Suprapubic skin (tissue), 4 donors: Measurements from ENCODE around the gene TRMT112. TPM values are rescaled to one million over a fixed set of nuclear protein-coding genes. Genes with fewer than 3 reads are reported as not detected.

Experiments used
- DNase-seq, 2 donors: peaks; one replicate each; pipeline ENCODE4 v3.0.0-alpha.2; 2019; ENCODE audit warnings: low spot score in 2 of 2
- H3K27ac ChIP-seq: fragments of 200-600 bp; sonication (generic); one replicate; pipeline ENCODE4 v1.5.1; 2019
- H3K27me3 ChIP-seq: fragments of 200-600 bp; sonication (generic); one replicate; pipeline ENCODE4 v1.5.1; 2019
- H3K36me3 ChIP-seq: fragments of 200-600 bp; sonication (generic); one replicate; pipeline ENCODE4 v1.5.1; 2019
- H3K4me1 ChIP-seq: fragments of 200-600 bp; sonication (generic); one replicate; pipeline ENCODE4 v1.5.1; 2019
- H3K4me3 ChIP-seq: fragments of 200-600 bp; sonication (generic); one replicate; pipeline ENCODE4 v1.5.1; 2019; ENCODE audit warnings: mild to moderate bottlenecking
- H3K9me3 ChIP-seq: fragments of 200-600 bp; sonication (generic); one replicate; pipeline ENCODE4 v1.5.1; 2019
- EP300 ChIP-seq: sonication (generic); formaldehyde crosslinking; IDR thresholded peaks from one replicate; pipeline ENCODE4 v1.6.1; 2017; ENCODE audit warnings: antibody characterized with exemption
- POLR2A ChIP-seq, 2 donors: fragments of 450-650 bp; IDR thresholded peaks; one replicate each; pipeline ENCODE4 v1.6.1; 2017; ENCODE audit warnings: antibody characterized with exemption in 2 of 2, mild to moderate bottlenecking in 2 of 2, moderate library complexity in 2 of 2
- POLR2AphosphoS5 ChIP-seq, 3 donors: sonication (generic); formaldehyde crosslinking; IDR thresholded peaks; one replicate each; pipeline ENCODE4 v1.6.1; 2017; ENCODE audit warnings: antibody characterized with exemption in 3 of 3
- WGBS: methylation state at CpG from one replicate; pipeline ENCODE4 v1.1.5; 2018; 5-methylcytosine and 5-hydroxymethylcytosine counted together
- total RNA-seq, 4 donors: library from RNA; depleted of rRNA; stranded (reverse); fragments of >200 nt; gene quantifications; one replicate each; pipeline ENCODE4 v1.1.0, GENCODE V29; 2016
- TF ChIP-seq, protein P1 (sequence below), 2 donors: fragments of 200-600 bp in 1 of 2; fragments of 450-650 bp in 1 of 2; sonication (generic) in 1 of 2; IDR thresholded peaks; one replicate each; pipeline ENCODE4 v1.5.1; 2016 to 2019; ENCODE audit warnings: antibody characterized with exemption in 2 of 2, mild to moderate bottlenecking in 1 of 2, moderate library complexity in 1 of 2

TRMT112 gene
- total RNA-seq, 4 donors from 2014 or later, result 170 to 332 (median 255) TPM

- peak overlapping the region; percentile 54 for H3K4me3 ChIP-seq
- DNase-seq, result no peak
These were observed 18.2 kb downstream of the TRMT112 start for GRCh38 chr11:64298966-64299846.

DNA sequence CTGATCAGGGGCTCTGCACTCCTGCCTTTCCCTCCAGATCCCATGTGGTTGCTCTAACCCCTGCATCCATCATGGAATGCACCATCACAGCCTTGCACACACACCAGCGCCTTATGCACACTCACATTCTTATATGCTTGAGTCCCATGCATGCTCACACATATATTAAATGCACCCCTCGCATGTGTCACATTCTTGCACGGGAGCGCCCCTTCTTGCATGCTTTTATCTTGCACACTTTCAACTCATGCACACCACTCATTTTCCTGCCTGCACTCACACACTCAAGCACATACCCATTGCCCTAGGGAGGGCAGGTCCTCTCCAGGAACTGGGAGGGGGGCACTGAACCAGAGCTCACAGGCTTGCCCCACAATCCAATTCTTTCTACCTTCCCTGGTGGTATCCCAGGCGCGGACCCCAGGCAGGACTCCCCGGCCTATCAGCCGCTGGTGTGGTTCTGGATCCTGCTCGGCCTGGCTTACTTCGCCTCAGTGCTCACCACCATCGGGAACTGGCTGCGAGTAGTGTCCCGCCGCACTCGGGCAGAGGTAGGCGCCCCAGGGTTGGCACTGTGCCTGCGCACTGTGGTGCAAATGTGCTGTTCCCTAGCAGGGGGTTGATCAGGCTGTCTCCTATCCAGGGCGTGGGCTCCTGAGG is 19.5 kb downstream of the TRMT112 start:
- TF ChIP-seq, protein P1, sequence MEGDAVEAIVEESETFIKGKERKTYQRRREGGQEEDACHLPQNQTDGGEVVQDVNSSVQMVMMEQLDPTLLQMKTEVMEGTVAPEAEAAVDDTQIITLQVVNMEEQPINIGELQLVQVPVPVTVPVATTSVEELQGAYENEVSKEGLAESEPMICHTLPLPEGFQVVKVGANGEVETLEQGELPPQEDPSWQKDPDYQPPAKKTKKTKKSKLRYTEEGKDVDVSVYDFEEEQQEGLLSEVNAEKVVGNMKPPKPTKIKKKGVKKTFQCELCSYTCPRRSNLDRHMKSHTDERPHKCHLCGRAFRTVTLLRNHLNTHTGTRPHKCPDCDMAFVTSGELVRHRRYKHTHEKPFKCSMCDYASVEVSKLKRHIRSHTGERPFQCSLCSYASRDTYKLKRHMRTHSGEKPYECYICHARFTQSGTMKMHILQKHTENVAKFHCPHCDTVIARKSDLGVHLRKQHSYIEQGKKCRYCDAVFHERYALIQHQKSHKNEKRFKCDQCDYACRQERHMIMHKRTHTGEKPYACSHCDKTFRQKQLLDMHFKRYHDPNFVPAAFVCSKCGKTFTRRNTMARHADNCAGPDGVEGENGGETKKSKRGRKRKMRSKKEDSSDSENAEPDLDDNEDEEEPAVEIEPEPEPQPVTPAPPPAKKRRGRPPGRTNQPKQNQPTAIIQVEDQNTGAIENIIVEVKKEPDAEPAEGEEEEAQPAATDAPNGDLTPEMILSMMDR (IDR thresholded peaks at IDR 0.05), result no peak
- 72% methylated on average over 6 of the region's 18 CpGs for WGBS
- no peak overlapping the region for H3K27ac ChIP-seq

More at GRCh38 chr11:64298966-64299846, 18.2 kb downstream of the TRMT112 start:
- H3K9me3 ChIP-seq, result no peaks in the 10 kb centered on the region
- H3K27me3 ChIP-seq, result peaks cover 46% of the 10 kb centered on the region
- no peak for TF ChIP-seq EP300
- TF ChIP-seq POLR2AphosphoS5 (IDR thresholded peaks at IDR 0.05), result no peak
- TF ChIP-seq, protein P1 (IDR thresholded peaks at IDR 0.05), result no peak
- no peak for TF ChIP-seq POLR2A (IDR thresholded peaks at IDR 0.05)
- H3K4me1 ChIP-seq, result peaks cover 44% of the 10 kb centered on the region
- WGBS, result 6% methylated on average over 23 of the region's 60 CpGs
- H3K36me3 ChIP-seq, result no peaks in the 10 kb centered on the region
- H3K27ac ChIP-seq, result peak overlapping the region; percentile 64

GRCh38 chr11:64296830-64297698 is 20.3 kb downstream of the TRMT112 start:
- Histone ChIP-seq H3K4me1 (peaks cover 46% of the 10 kb centered on the region), H3K27ac (no peak overlapping the region), H3K9me3 (no peaks in the 10 kb centered on the region), H3K27me3 (peaks cover 57% of the 10 kb centered on the region), H3K4me3 (no peak overlapping the region), H3K36me3 (no peaks in the 10 kb centered on the region)
- TF ChIP-seq, protein P1 (IDR thresholded peaks at IDR 0.05), result no peak
- no peak for TF ChIP-seq POLR2AphosphoS5 (IDR thresholded peaks at IDR 0.05)
- no peak for TF ChIP-seq EP300
- no peak for TF ChIP-seq POLR2A (IDR thresholded peaks at IDR 0.05)
- WGBS, result 37% methylated on average over 26 of the region's 34 CpGs
- no peak for DNase-seq

More for the DNA sequence above, 19.5 kb downstream of the TRMT112 start:
- no peak for DNase-seq
- Histone ChIP-seq H3K4me3 (no peak overlapping the region), H3K27me3 (peaks cover 50% of the 10 kb centered on the region), H3K9me3 (no peaks in the 10 kb centered on the region), H3K36me3 (no peaks in the 10 kb centered on the region), H3K4me1 (peaks cover 38% of the 10 kb centered on the region)

GRCh38 chr11:64296236-64296635 is 21.1 kb downstream of the TRMT112 start:
- no peak overlapping the region for H3K27ac ChIP-seq
- H3K9me3 ChIP-seq, result no peaks in the 10 kb centered on the region
- H3K27me3 ChIP-seq, result peaks cover 66% of the 10 kb centered on the region
- TF ChIP-seq, protein P1 (IDR thresholded peaks at IDR 0.05), result no peak
- no peak for TF ChIP-seq POLR2AphosphoS5 (IDR thresholded peaks at IDR 0.05)
- no peak for TF ChIP-seq EP300
- no peak for TF ChIP-seq POLR2A (IDR thresholded peaks at IDR 0.05)
- no peak for DNase-seq
- WGBS, result 0% methylated on average over 1 of the region's 1 CpG
- no peak overlapping the region for H3K4me3 ChIP-seq
- H3K36me3 ChIP-seq, result no peaks in the 10 kb centered on the region
- H3K4me1 ChIP-seq, result peaks cover 54% of the 10 kb centered on the region
